A549 (cell line): ENCODE measurements around the gene EID1. TPM values are rescaled to one million over a fixed set of nuclear protein-coding genes. Genes with fewer than 3 reads are reported as not detected.

Experiments
- ATAC-seq, 2 experiments: fragments of 200-7000 bp in 1 of 2; fragments of >200 bp in 1 of 2; cut with Nextera tagmentation in 1 of 2; cut with Tn5 transposase in 1 of 2; 3 replicates each; pipeline versions ENCODE4 v1.8.0 to v1.9.1; 2018 to 2020; ENCODE audit warnings: mild to moderate bottlenecking in 1 of 2, moderate library complexity in 1 of 2
- CTCF ChIA-PET: fragments of 300-600 bp; sonication (Branson Sonifier 250); formaldehyde crosslinking; extraction: SDS; loops from one replicate; lab custom pipeline; 2021; ENCODE audit warnings: antibody characterized with exemption, inconsistent platforms; lab: Yijun Ruan, JAX
- POLR2A ChIA-PET: fragments of 350-600 bp; formaldehyde crosslinking; extraction: SDS; loops from one replicate; lab custom pipeline; 2021; ENCODE audit warnings: antibody characterized with exemption, inconsistent platforms; lab: Yijun Ruan, JAX
- DNase-seq, 2 experiments: peaks; one replicate each; pipeline versions ENCODE4 v3.0.0 to v3.0.0-alpha.2; 2011 to 2016; ENCODE audit warnings: low read depth in 1 of 2, low spot score in 1 of 2
- FAIRE-seq: peaks from 2 replicates; lab custom pipeline; 2011; peaks lifted over from hg19 to GRCh38; lab: Jason Lieb, UNC
- H3K27ac ChIP-seq, 2 experiments: fragments of >200 bp; sonication (Bioruptor Twin); formaldehyde crosslinking; 3 replicates each; pipeline ENCODE4 v1.5.1; 2016 to 2017
- H3K4me1 ChIP-seq: fragments of >200 bp; sonication (Bioruptor Twin); formaldehyde crosslinking; 3 replicates; pipeline ENCODE4 v1.6.1; 2016
- H3K4me2 ChIP-seq: fragments of >200 bp; sonication (Bioruptor Twin); formaldehyde crosslinking; 3 replicates; pipeline ENCODE4 v1.6.1; 2016
- H3K4me3 ChIP-seq: fragments of >200 bp; sonication (Bioruptor Twin); formaldehyde crosslinking; 3 replicates; pipeline ENCODE4 v1.5.1; 2016
- H3K9me3 ChIP-seq: fragments of >200 bp; sonication (Bioruptor Twin); formaldehyde crosslinking; 3 replicates; pipeline ENCODE4 v1.6.1; 2016
- CEBPB ChIP-seq, 2 experiments: fragments of >200 bp in 1 of 2; sonication (Bioruptor Twin) in 1 of 2; formaldehyde crosslinking in 1 of 2; IDR thresholded peaks; 2 replicates each; pipeline ENCODE4 v1.6.1; 2012 to 2016
- E2F6 ChIP-seq: IDR thresholded peaks from 2 replicates; pipeline ENCODE4 v1.6.1; 2012; ENCODE audit warnings: low read depth, borderline replicate concordance
- EHF ChIP-seq: fragments of 250-450 bp; sonication (Bioruptor Pico); IDR thresholded peaks from 2 replicates; pipeline ENCODE4 v1.5.0; 2020; ENCODE audit warnings: mild to moderate bottlenecking
- EHMT2 ChIP-seq: fragments of 200-600 bp; sonication (generic); IDR thresholded peaks from 2 replicates; pipeline ENCODE4 v1.6.1; 2016; ENCODE audit warnings: antibody characterized with exemption, low read depth, mild to moderate bottlenecking, moderate library complexity
- FOSL2 ChIP-seq, 2 experiments: fragments of 450-650 bp in 1 of 2; fragments of >200 bp in 1 of 2; sonication (Bioruptor Twin) in 1 of 2; formaldehyde crosslinking; IDR thresholded peaks; 2 replicates each; pipeline versions ENCODE4 v1.5.0 to v1.6.1; 2016 to 2020; ENCODE audit warnings: mild to moderate bottlenecking in 1 of 2, moderate library complexity in 1 of 2
- FOXS1 ChIP-seq: fragments of 250-450 bp; sonication (Bioruptor Pico); IDR thresholded peaks from 2 replicates; pipeline ENCODE4 v1.5.0; 2020; ENCODE audit warnings: mild to moderate bottlenecking, moderate library complexity
- HMGXB4 ChIP-seq: fragments of 250-450 bp; sonication (Bioruptor Pico); IDR thresholded peaks from 2 replicates; pipeline ENCODE4 v1.5.0; 2021; ENCODE audit warnings: mild to moderate bottlenecking, moderate library complexity, borderline replicate concordance
- HOXA7 ChIP-seq: fragments of 250-450 bp; sonication (Bioruptor Pico); IDR thresholded peaks from 2 replicates; pipeline ENCODE4 v1.5.0; 2020; ENCODE audit warnings: mild to moderate bottlenecking, moderate library complexity
- KDM5A ChIP-seq: fragments of 200-600 bp; sonication (generic); IDR thresholded peaks from 2 replicates; pipeline ENCODE4 v1.6.1; 2016; ENCODE audit warnings: antibody characterized with exemption, mild to moderate bottlenecking
- MAX ChIP-seq: IDR thresholded peaks from 2 replicates; pipeline ENCODE4 v1.6.1; 2012
- MAZ ChIP-seq: fragments of 150-350 bp; IDR thresholded peaks from 2 replicates; pipeline ENCODE4 v1.6.1; 2014; ENCODE audit warnings: antibody characterized with exemption, low read depth, low read length, borderline replicate concordance
- NFE2L2 ChIP-seq: fragments of 150-350 bp; conservative IDR thresholded peaks from 2 replicates; pipeline ENCODE4 v1.6.1; 2014; ENCODE audit warnings: low read length
- NR3C1 ChIP-seq: fragments of >200 bp; sonication (Bioruptor Twin); formaldehyde crosslinking; IDR thresholded peaks from 3 replicates; pipeline ENCODE4 v1.6.1; 2017
- POLR2A ChIP-seq: IDR thresholded peaks from 2 replicates; pipeline ENCODE4 v1.6.1; 2012; ENCODE audit warnings: mild to moderate bottlenecking, low read length
- POLR2AphosphoS2 ChIP-seq: conservative IDR thresholded peaks from 2 replicates; pipeline ENCODE4 v1.6.1; 2012; ENCODE audit warnings: low read length, improper control_type of control experiment, inconsistent platforms
- RFX5 ChIP-seq: fragments of 450-650 bp; IDR thresholded peaks from 2 replicates; pipeline ENCODE4 v1.7.1; 2014; ENCODE audit warnings: antibody characterized with exemption, mild to moderate bottlenecking, moderate library complexity
- SMC3 ChIP-seq: fragments of >200 bp; sonication (Bioruptor Twin); formaldehyde crosslinking; IDR thresholded peaks from 3 replicates; pipeline ENCODE4 v1.6.1; 2018; ENCODE audit warnings: inconsistent platforms
- TFCP2L1 ChIP-seq: fragments of 250-450 bp; sonication (Bioruptor Pico); IDR thresholded peaks from 2 replicates; pipeline ENCODE4 v1.5.0; 2021; ENCODE audit warnings: mild to moderate bottlenecking
- USF2 ChIP-seq: fragments of 450-650 bp; IDR thresholded peaks from 2 replicates; pipeline ENCODE4 v1.6.1; 2014; ENCODE audit warnings: antibody characterized with exemption
- WGBS: methylation state at CpG from one replicate; pipeline ENCODE4 v1.1.6; 2017; ENCODE audit errors: missing lambda C conversion rate; 5-methylcytosine and 5-hydroxymethylcytosine counted together
- polyA plus RNA-seq, 4 experiments: library from polyadenylated mRNA; depleted of rRNA in 3 of 4; stranded (reverse); fragments of >200 nt; fragmentation: RNase III in 1 of 4; extraction: RNeasy Plus Mini Kit Qiagen cat#74134 plus additional on column Dnase treatment in 1 of 4; gene quantifications; 2 replicates in 3 of 4; 3 replicates in 1 of 4; pipeline ENCODE4 v1.2.3, GENCODE V29; 2011 to 2017

The EID1 gene
- polyA plus RNA-seq, 2 of the 4 experiments (the other 2 are of a cell fraction): 125 to 182 TPM

- no peak for TF ChIP-seq HMGXB4 (CRISPR knock-in tag)
- no peak for TF ChIP-seq FOXS1 (CRISPR knock-in tag)
- no peak for TF ChIP-seq USF2
- no peak for TF ChIP-seq HOXA7 (CRISPR knock-in tag)
- TF ChIP-seq EHMT2: no peak
- TF ChIP-seq NFE2L2: no peak
- no peak for TF ChIP-seq TFCP2L1 (CRISPR knock-in tag)
- no peak for TF ChIP-seq POLR2A
- peak; percentile 89 for TF ChIP-seq SMC3
- TF ChIP-seq EHF (CRISPR knock-in tag): no peak
These were observed 16.0 kb upstream of the EID1 start (continued) for GRCh38 chr15:48861813-48862431.

- TF ChIP-seq FOSL2 (IDR thresholded peaks at IDR 0.05) (no peak), FOSL2 (CRISPR knock-in tag; IDR thresholded peaks at IDR 0.05) (no peak), RFX5 (no peak), NR3C1 (no peak), KDM5A (no peak), HMGXB4 (CRISPR knock-in tag) (no peak), E2F6 (no peak), TFCP2L1 (CRISPR knock-in tag) (no peak), MAX (no peak), MAZ (no peak), CEBPB (IDR thresholded peaks at IDR 0.05) (no peak), POLR2AphosphoS2 (no peak), SMC3 (no peak)
- peak in 1 of 2 experiments; percentile 20; a peak in 1 of 6 replicates for ATAC-seq
- no peak for FAIRE-seq
- WGBS: 36% methylated on average over 1 of the region's 1 CpG
- H3K4me3 ChIP-seq: no peak overlapping the region
- ChIA-PET CTCF (interaction anchor here (0.7 to 11.2 kb wide), 16 partner anchors 9 to 1329 kb away, joined by 3 to 144 read pairs (median 8); partner anchors contain the start of genes EID1 and SHC4), POLR2A (no interaction called here)
- 0 out of 6 replicates have a peak overlapping the region, but pooled peaks of 1 of the 2 experiments have one; percentile 35 for H3K27ac ChIP-seq
- H3K4me2 ChIP-seq: no peak overlapping the region
- no peaks in the 10 kb centered on the region for H3K9me3 ChIP-seq
- peaks cover 15% of the 10 kb centered on the region; the same call in 2 of the 3 replicates for H3K4me1 ChIP-seq
- no peak for DNase-seq
These were observed 15.2 kb upstream of the EID1 start for GRCh38 chr15:48862705-48863104.
